ENCODE measurements around the gene WDR70.
"Not testable (repeated sequence)": the region's sequence is repeated elsewhere in the genome, so short reads cannot be mapped to it uniquely, and the experiment has no call there.

The WDR70 gene

GRCh38 chr5:37654566-37654965 is 275.4 kb downstream of the WDR70 start:
- DNase-seq, result not testable (repeated sequence)

- no peak for DNase-seq
These were observed 277.9 kb downstream of the WDR70 start for GRCh38 chr5:37657046-37657445.

GRCh38 chr5:37658440-37658839 is 279.3 kb downstream of the WDR70 start:
- no peak for DNase-seq

- no peak for DNase-seq
These were observed 281.2 kb downstream of the WDR70 start for GRCh38 chr5:37660319-37660718.

GRCh38 chr5:37661227-37661920 is 282.3 kb downstream of the WDR70 start:
- DNase-seq, result no peak

- DNase-seq, result no peak
These were observed 282.8 kb downstream of the WDR70 start for GRCh38 chr5:37661951-37662350.

GRCh38 chr5:37662362-37662761 is 283.2 kb downstream of the WDR70 start:
- no peak for DNase-seq

GRCh38 chr5:37662789-37663485 is 283.8 kb downstream of the WDR70 start:
- DNase-seq, result no peak

GRCh38 chr5:37663538-37663937 is 284.4 kb downstream of the WDR70 start:
- no peak for DNase-seq

- DNase-seq, result no peak
These were observed 285.4 kb downstream of the WDR70 start for GRCh38 chr5:37664551-37664950.

- DNase-seq, result no peak
These were observed 286.2 kb downstream of the WDR70 start for GRCh38 chr5:37665272-37665671.

GRCh38 chr5:37665889-37666288 is 286.8 kb downstream of the WDR70 start:
- no peak for DNase-seq

GRCh38 chr5:37667430-37667829 is 288.3 kb downstream of the WDR70 start:
- no peak for DNase-seq

- no peak for DNase-seq
These were observed 288.7 kb downstream of the WDR70 start for GRCh38 chr5:37667846-37668245.

- DNase-seq, result no peak
These were observed 289.5 kb downstream of the WDR70 start for GRCh38 chr5:37668524-37669047.

GRCh38 chr5:37672118-37672588 is 293.0 kb downstream of the WDR70 start:
- DNase-seq, result not testable (repeated sequence)

GRCh38 chr5:37674361-37674760 is 295.2 kb downstream of the WDR70 start:
- DNase-seq, result not testable (repeated sequence)

- DNase-seq, result not testable (repeated sequence)
These were observed 300.2 kb downstream of the WDR70 start for GRCh38 chr5:37679326-37679725.

GRCh38 chr5:37679903-37680302 is 300.8 kb downstream of the WDR70 start:
- not testable (repeated sequence) for DNase-seq

GRCh38 chr5:37683072-37683471 is 304.0 kb downstream of the WDR70 start:
- DNase-seq, result no peak

- DNase-seq, result no peak
These were observed 306.1 kb downstream of the WDR70 start for GRCh38 chr5:37685211-37685610.

GRCh38 chr5:37685816-37686215 is 306.7 kb downstream of the WDR70 start:
- no peak for DNase-seq

GRCh38 chr5:37688925-37689324 is 309.8 kb downstream of the WDR70 start:
- not testable (repeated sequence) for DNase-seq

GRCh38 chr5:37694333-37694732 is 315.2 kb downstream of the WDR70 start:
- not testable (repeated sequence) for DNase-seq

Data from NCI-H2227 treated with DMSO at 0.1 percent for 48 hours (cell line).